Karpas-422 (cell line): ENCODE data around the gene AMN. TPM values are rescaled to one million over a fixed set of nuclear protein-coding genes. Genes with fewer than 3 reads are reported as not detected.

Experiments used
- total RNA-seq: library from RNA; depleted of rRNA; stranded (reverse); fragments of >200 nt; shearing (Covaris generic); gene quantifications from 2 replicates; pipeline ENCODE4 v1.2.3, GENCODE V29; 2014; ENCODE audit warnings: low replicate concordance; rRNA removed

AMN gene
- total RNA-seq, 1 experiment from 2014 or later, result 7.7 TPM

Other genes starting within 250 kb of the AMN start
- gene TRAF3, start 145.2 kb upstream of the AMN start, total RNA-seq, result 79.1 and 135 TPM in 2 replicates
- 1.6 and 4.7 TPM in 2 replicates for gene CDC42BPB, start 134.9 kb downstream of the AMN start, total RNA-seq
- gene LBHD2, start 161.5 kb downstream of the AMN start, total RNA-seq, result not detected in 2 replicates
- not detected in 2 replicates for gene EXOC3L4, start 172.1 kb downstream of the AMN start, total RNA-seq
- gene TNFAIP2, start 200.8 kb downstream of the AMN start, total RNA-seq, result not detected in 2 replicates